Gastrocnemius medialis (tissue), 4 donors: ENCODE measurements around the gene NELFB.

Experiments used
- POLR2A ChIP-seq, 2 donors: fragments of 450-650 bp; IDR thresholded peaks; one replicate each; pipeline ENCODE4 v1.6.1; 2017; ENCODE audit warnings: antibody characterized with exemption in 2 of 2, mild to moderate bottlenecking in 2 of 2, moderate library complexity in 2 of 2
- TF ChIP-seq, protein P1 (sequence below), 5 experiments: fragments of 450-650 bp in 3 of 5; fragments of 200-600 bp in 2 of 5; sonication (generic) in 2 of 5; IDR thresholded peaks in 4 of 5; conservative IDR thresholded peaks in 1 of 5; 1 replicate in 4 of 5; 2 replicates in 1 of 5; pipeline ENCODE4 v1.5.1; 2016 to 2019; ENCODE audit warnings: antibody characterized with exemption in 5 of 5, mild to moderate bottlenecking in 3 of 5, moderate library complexity in 3 of 5

DNA sequence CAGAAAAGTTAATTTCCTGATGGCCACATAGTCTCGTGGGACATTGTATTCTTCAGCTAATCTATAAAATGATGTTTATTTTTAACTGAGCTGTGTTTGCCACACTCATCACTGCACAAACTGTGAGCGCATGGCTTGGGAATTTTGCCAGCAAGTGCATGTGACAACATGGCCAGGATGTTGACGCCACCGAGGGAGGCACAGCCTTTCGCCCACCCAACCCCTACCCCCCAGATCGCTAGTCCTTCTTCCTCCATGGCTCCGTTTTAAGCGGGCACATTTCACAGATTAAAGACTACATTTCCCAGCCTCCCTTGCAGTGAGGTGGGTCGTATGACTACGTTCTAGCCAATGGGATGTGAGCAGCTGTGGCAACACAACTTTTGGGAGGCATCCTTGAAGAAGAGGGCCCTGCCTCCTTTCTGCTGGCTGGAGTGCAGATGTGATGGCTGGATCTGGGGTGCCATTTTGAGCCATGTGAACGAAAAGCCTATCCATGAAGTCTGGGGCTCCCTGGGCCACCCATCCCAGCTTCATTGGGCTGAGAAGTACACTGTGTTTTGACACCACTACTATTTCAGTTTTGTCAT, 39.1 kb downstream of the NELFB start:
- TF ChIP-seq, protein P1, sequence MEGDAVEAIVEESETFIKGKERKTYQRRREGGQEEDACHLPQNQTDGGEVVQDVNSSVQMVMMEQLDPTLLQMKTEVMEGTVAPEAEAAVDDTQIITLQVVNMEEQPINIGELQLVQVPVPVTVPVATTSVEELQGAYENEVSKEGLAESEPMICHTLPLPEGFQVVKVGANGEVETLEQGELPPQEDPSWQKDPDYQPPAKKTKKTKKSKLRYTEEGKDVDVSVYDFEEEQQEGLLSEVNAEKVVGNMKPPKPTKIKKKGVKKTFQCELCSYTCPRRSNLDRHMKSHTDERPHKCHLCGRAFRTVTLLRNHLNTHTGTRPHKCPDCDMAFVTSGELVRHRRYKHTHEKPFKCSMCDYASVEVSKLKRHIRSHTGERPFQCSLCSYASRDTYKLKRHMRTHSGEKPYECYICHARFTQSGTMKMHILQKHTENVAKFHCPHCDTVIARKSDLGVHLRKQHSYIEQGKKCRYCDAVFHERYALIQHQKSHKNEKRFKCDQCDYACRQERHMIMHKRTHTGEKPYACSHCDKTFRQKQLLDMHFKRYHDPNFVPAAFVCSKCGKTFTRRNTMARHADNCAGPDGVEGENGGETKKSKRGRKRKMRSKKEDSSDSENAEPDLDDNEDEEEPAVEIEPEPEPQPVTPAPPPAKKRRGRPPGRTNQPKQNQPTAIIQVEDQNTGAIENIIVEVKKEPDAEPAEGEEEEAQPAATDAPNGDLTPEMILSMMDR (IDR thresholded peaks at IDR 0.05 in 4 of 5, conservative IDR thresholded peaks at IDR 0.05 in 1 of 5): no peak
- TF ChIP-seq POLR2A (IDR thresholded peaks at IDR 0.05): no peak
